HCT116 (cell line): ENCODE results near the gene GNB2.

Experiments
- JUND ChIP-seq: IDR thresholded peaks from 2 replicates; pipeline ENCODE4 v1.6.1; 2012
- SIN3A ChIP-seq: IDR thresholded peaks from 2 replicates; pipeline ENCODE4 v1.6.1; 2012; ENCODE audit warnings: low read depth
- SRF ChIP-seq: IDR thresholded peaks from 2 replicates; pipeline ENCODE4 v1.6.1; 2012; ENCODE audit warnings: low read depth
- TF ChIP-seq, protein P1 (sequence below): IDR thresholded peaks from 2 replicates; pipeline ENCODE4 v1.6.1; 2012; ENCODE audit warnings: low read depth

DNA sequence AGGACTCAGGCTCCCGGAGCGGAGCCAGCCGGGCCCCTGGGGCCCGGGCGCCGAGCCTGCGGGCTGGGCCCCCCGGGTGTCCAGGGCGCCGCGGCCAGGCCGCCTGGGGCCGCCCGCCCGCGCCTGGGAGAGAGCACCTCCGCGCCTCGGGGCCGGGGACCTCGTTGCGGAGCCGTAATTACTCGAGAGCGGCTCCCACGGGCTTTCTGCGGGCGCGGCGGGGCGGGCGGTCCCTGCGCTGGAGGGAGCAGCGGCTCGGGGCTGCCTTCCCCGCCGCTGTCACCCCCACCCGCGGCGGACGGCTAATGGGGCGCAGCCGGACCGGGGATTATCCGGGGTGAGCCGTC, 1.5 kb downstream of the GNB2 start:
- TF ChIP-seq, protein P1, sequence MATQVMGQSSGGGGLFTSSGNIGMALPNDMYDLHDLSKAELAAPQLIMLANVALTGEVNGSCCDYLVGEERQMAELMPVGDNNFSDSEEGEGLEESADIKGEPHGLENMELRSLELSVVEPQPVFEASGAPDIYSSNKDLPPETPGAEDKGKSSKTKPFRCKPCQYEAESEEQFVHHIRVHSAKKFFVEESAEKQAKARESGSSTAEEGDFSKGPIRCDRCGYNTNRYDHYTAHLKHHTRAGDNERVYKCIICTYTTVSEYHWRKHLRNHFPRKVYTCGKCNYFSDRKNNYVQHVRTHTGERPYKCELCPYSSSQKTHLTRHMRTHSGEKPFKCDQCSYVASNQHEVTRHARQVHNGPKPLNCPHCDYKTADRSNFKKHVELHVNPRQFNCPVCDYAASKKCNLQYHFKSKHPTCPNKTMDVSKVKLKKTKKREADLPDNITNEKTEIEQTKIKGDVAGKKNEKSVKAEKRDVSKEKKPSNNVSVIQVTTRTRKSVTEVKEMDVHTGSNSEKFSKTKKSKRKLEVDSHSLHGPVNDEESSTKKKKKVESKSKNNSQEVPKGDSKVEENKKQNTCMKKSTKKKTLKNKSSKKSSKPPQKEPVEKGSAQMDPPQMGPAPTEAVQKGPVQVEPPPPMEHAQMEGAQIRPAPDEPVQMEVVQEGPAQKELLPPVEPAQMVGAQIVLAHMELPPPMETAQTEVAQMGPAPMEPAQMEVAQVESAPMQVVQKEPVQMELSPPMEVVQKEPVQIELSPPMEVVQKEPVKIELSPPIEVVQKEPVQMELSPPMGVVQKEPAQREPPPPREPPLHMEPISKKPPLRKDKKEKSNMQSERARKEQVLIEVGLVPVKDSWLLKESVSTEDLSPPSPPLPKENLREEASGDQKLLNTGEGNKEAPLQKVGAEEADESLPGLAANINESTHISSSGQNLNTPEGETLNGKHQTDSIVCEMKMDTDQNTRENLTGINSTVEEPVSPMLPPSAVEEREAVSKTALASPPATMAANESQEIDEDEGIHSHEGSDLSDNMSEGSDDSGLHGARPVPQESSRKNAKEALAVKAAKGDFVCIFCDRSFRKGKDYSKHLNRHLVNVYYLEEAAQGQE, result no peak
- TF ChIP-seq SRF (no peak), JUND (no peak), SIN3A (no peak)
